8988T (cell line): Measurements from ENCODE around the gene KCNH1.

Source experiments
- DNase-seq: peaks from one replicate; pipeline ENCODE4 v3.0.0; 2011

Gene KCNH1

DNA sequence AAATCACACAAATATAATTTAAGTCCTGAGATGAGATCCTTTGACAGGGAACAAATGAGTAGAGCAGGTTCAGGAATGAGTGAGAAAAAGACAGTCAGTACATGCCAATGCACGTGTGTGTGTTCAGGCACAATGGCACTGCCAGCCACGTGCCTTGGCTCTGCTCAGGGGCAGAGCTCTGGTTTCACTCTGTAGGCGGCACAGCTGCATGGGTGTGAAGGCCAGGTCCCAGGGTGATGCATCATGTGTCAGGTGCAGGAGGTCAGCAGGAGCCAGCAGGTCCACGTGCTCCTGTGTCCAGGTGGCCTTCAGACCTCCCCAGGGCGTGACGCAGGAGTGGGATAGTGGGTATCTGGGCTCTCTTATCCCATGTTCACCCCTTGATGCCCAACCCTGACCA is 386.1 kb downstream of the KCNH1 start:
- DNase-seq, result no peak

GRCh38 chr1:210747112-210747511 is 386.8 kb downstream of the KCNH1 start:
- no peak for DNase-seq

GRCh38 chr1:210746024-210746731 is 387.8 kb downstream of the KCNH1 start:
- DNase-seq, result no peak

DNA sequence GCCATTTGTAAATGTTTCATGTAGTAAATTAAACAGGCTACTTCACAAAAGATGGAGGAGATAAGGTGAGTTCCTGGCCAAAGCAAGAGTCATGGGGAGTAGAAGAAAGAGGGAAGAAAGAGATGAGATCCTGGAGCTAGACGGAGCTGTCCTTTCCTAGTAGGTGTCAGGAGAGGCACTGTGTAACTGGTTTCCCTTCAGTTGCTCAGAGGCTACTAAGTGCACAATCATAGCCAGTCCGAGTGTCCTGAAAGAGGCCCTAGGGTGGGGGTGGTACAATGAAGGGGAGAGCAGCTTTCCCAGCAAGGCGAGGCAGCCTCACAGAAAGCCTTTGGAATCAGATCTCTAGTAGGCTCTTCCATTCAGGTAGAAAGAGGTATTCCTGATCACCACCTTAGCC is 390.9 kb downstream of the KCNH1 start:
- no peak for DNase-seq

DNA sequence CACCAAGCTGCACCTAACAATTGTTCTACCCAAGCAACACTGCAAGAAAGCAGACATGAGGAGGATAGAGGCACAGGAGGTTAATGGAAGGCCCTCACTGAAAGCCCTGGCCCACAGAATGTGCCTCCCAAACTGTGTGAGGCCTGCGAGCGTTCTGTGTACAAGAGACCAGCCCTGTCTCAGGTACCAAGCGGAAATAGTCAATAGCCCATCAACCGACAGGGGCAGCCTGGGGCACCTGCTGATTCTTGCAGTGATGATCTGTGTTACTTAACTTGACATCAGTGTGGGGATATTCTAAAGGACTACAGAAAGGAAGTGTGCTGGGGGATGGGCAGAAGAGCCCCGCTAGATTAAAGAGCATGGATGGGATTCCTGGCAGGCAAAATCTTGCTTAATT is 392.4 kb downstream of the KCNH1 start:
- no peak for DNase-seq

DNA sequence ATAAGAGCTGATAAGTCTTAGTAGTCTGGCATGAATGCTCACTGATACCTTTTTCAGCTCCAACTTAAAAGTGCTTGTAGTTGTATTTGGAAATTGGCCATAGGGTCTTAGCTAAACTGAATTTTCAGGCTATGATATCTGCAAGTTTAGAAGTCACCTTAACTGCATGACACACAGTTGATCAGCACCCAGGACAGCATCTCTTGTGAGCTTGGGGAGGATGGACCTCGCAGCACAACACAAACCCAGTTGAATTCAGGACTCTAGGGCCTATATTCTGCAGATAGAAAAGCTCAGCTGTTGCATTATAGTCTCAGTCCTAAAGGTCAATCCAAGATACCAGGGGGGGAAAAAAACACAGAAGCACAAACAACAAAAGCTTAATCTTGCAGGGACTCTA is 394.3 kb downstream of the KCNH1 start:
- DNase-seq, result no peak

DNA sequence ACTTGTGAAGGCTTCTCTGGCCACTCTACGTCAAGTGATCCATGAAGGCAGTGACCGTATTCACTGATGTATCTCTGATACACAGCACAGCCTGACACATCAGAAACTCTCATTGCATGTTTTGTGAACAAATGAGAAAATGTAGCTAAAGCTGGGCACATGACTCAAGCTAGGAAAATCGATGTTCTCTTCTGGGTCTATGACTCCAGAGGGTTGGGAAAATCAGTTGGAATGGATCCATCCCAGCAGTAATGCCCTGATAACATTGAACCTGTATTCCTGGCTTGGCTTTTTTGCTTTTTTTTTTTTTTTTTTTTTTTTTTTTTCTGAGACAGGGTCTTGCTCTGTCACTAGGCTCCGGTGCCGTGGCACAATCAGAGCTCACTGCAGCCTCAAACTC is 395.7 kb downstream of the KCNH1 start:
- no peak for DNase-seq

DNA sequence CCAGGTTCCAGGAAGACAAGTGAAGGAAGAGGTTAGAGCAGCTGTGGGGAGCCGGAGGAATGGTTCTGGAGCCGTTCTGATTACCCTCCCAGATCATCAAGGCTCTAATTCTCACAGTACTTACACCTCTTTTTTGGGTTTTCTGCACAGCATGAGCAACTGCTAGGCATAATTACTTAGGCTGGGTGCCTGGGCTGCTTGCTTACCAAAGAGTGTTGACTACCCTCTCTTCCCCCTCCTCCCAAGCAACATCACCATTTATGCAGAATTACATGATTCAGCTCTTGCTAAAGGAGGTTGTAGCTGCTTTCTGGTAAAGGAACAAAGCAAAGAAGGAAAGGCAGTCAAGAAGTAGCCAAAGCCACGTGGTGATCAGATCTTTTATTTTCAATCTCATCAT is 397.2 kb downstream of the KCNH1 start:
- DNase-seq, result no peak

DNA sequence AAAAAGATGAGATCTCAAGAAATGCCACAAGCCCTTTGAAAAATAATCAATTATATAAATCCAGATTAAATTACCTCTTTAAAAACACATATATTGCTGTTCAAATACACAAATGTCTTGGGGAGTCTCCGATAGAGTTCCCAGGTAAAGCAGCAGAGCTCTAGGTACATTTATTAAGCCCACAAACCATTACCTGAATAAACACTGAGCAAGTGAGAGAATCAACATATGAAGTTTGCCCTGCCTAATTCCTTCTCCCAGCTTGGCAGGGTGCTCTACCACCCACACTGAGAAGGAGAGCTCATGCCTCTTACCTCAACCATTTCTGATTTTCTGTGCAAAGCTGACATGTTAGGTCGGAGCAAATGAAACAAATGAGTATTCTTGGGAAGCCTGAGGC is 402.4 kb downstream of the KCNH1 start:
- DNase-seq, result no peak

- DNase-seq, result no peak
Observed at GRCh38 chr1:210731193-210731592, 402.8 kb downstream of the KCNH1 start.

GRCh38 chr1:210730023-210730422 is 403.9 kb downstream of the KCNH1 start:
- no peak for DNase-seq

- no peak for DNase-seq
Observed at GRCh38 chr1:210728437-210729149, 405.4 kb downstream of the KCNH1 start.

DNA sequence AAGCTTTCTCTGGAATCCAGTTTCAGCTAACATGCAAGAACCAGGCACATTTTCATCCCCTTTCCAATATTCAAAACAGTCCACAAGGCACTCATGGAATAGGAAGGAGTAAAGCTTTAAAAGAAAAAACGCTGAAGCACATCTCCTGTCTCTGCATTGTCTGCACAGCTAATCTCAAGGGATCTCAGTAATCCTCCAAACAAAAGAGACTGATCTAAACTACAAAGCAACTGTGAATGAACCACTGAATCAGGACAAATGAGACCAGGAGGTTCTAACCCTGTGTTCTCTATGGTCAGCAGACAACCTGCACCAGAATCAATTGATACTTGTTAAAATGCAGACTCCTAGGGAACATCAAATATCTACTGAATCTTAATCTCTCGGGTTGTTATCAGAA is 406.2 kb downstream of the KCNH1 start:
- DNase-seq, result no peak

DNA sequence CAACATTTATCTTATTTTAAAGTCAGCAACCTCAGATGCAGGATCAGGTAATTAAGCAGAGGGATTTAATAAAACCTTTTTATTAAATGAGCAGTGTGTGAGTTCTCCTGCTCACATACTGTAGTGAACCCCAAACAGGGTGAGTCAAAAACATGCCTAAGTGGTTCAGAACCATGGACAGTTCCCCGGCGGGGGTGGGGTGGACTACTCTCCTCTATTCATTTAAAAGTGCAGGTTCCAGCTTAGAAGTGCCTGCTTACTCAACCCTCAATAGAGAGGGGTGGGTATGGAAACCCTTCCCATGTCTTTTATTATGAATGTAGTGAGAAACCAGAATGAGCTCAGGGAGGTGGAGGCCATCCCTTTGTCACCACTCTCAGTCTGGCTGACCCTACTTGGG is 407.3 kb downstream of the KCNH1 start:
- no peak for DNase-seq

DNA sequence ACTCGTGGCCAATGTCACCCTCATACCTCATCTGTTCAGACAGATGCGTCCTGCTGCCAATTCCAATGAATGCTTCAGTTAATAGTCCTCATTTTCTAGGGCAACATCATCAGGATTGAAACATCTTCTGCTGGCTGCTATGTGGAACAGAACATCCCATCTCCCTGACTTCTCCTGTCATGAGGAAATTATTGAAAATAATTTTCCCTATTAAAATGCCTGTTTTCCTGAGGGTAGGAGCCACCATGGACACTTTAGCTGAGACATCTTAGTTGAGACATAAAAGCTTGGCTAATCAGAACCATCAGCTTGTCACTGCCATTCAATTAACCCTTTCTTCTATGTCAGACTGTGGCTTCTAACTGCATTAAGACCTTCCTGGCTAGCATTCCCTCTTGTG is 409.2 kb downstream of the KCNH1 start:
- no peak for DNase-seq

DNA sequence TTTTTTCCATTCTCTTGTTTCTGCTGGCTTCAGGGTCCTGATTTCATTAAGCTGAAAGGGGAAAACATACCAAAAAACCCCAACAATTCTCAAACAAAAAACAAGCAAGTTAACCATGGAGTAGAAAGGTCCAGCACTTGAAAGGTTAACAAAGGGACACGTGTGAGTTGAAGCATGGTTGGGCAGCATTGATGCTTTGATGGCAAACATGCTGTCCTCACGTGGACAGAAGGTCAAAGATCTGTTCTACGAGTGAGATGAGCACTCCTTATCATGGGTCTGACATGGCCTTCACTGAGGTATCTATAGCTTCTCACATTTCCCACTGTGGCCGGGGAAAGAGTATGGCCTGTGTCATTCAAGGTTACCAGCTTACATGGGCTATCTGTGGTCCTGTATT is 410.3 kb downstream of the KCNH1 start:
- DNase-seq, result no peak

GRCh38 chr1:210722410-210723081 is 411.4 kb downstream of the KCNH1 start:
- DNase-seq, result no peak

GRCh38 chr1:210715072-210715471 is 418.9 kb downstream of the KCNH1 start:
- DNase-seq, result no peak

DNA sequence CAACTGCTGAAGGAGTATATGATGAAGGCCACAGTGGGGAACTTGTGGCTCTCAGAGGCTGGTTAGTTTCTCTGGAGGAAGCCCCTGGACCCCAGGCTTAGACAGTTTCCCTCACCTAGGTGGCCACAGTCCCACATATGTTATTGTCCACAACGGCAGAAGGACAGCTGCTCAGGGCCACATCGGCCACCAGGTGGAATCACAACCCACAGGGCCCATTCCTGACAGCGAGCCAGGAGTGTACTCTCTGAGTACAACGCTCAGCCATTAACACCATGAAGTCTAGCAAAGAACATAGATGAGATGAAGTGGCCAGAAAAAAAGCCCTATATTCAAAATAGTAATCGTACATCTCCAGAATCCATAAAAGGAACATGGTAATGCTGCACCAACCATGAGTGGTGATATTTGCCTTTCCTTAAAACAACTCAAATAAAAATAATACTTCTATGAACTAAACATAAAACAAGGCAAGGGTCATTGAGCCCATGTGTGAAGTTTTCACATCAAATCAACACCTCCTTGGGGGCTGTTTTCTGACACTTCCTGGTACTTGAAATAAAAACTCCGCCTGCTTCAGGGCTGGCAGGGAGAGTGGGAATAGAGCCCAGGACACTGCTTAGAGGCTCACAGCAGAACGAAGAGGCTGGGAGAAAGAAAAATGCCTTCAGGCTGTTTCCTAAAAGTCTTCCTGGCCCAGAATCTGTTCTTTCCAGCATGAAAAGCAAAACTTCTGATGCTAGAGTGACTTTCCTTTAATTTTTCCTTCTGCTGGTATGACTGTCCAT is 421.9 kb downstream of the KCNH1 start:
- DNase-seq, result no peak

DNA sequence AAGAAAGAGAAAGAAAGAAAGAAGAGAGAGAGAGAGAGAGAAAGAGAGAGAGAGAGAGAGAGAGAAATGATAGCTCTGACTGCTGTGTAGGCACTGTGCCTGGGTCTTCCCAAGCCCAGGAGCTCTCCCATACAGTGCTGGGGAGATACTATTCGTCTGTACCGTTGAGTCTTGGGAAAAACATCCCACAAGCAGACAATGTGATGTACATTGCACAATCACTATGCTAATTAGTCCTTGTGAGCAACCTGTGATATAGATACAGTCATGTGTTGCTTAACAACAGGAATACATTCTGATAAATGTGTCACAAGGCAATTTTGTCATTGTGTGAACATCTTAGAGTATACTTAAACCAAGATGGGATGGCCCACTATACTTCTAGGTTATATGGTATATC is 424.2 kb downstream of the KCNH1 start:
- DNase-seq, result no peak

- no peak for DNase-seq
Observed at GRCh38 chr1:210707300-210708240, 426.4 kb downstream of the KCNH1 start.

DNA sequence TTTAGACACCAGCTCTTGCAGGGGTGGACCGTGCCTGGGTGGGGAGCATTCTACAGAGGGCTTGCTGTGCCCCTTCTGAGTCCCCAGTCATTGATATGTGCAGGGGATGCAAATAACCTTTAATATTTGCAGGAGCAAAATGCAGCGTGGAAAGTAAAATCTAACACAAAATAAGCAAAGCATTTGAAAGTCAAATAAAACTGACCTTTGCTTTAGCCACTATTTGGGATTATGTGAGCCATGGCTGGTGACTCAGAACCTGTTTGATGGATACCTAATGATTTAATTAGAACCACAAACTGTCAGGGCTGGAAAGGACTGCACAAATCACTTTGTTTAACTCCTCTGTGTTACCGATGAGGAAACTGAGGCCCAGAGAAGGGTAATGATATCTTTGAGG is 427.7 kb downstream of the KCNH1 start:
- no peak for DNase-seq
